ENCODE data around the gene MYO7A. TPM values are rescaled to one million over a fixed set of nuclear protein-coding genes. Genes with fewer than 3 reads are reported as not detected.
A peak's percentile ranks its signal among the peaks of the same experiment; 100 is the strongest.

MYO7A gene
- polyA plus RNA-seq, 3 donors, result 2.7 to 6.1 (median 3.1) TPM

GRCh38 chr11:77108436-77108835 lies 19.6 kb upstream of the MYO7A start:
- no peak for DNase-seq (ENCODE audit: extremely low read depth in 1 of 11, low read depth in 9 of 11, low spot score in 4 of 11)

- no peak for DNase-seq (ENCODE audit: extremely low read depth in 1 of 11, low read depth in 9 of 11, low spot score in 4 of 11)
Observed at GRCh38 chr11:77109236-77110019, 18.6 kb upstream of the MYO7A start.

- no peak for DNase-seq (ENCODE audit: extremely low read depth in 1 of 11, low read depth in 9 of 11, low spot score in 4 of 11)
Observed at GRCh38 chr11:77110836-77111235, 17.2 kb upstream of the MYO7A start.

- DNase-seq (ENCODE audit: extremely low read depth in 1 of 11, low read depth in 9 of 11, low spot score in 4 of 11), result no peak
Observed at GRCh38 chr11:77111277-77111676, 16.8 kb upstream of the MYO7A start.

GRCh38 chr11:77111946-77112345 lies 16.1 kb upstream of the MYO7A start:
- DNase-seq (ENCODE audit: extremely low read depth in 1 of 11, low read depth in 9 of 11, low spot score in 4 of 11), result no peak

GRCh38 chr11:77112641-77113381 lies 15.2 kb upstream of the MYO7A start:
- no peak for DNase-seq (ENCODE audit: extremely low read depth in 1 of 11, low read depth in 9 of 11, low spot score in 4 of 11)

- peak in 1 of 11 donors; percentile 9 for DNase-seq (ENCODE audit: extremely low read depth in 1 of 11, low read depth in 9 of 11, low spot score in 4 of 11)
Observed at GRCh38 chr11:77113382-77114088, 14.5 kb upstream of the MYO7A start.

- no peak for DNase-seq (ENCODE audit: extremely low read depth in 1 of 11, low read depth in 9 of 11, low spot score in 4 of 11)
Observed at GRCh38 chr11:77114089-77114463, 14.0 kb upstream of the MYO7A start.

- no peak for DNase-seq (ENCODE audit: extremely low read depth in 1 of 11, low read depth in 9 of 11, low spot score in 4 of 11)
Observed at GRCh38 chr11:77115181-77115611, 12.8 kb upstream of the MYO7A start.

- no peak for DNase-seq (ENCODE audit: extremely low read depth in 1 of 11, low read depth in 9 of 11, low spot score in 4 of 11)
Observed at GRCh38 chr11:77115956-77116355, 12.1 kb upstream of the MYO7A start.

GRCh38 chr11:77117492-77117891 lies 10.6 kb upstream of the MYO7A start:
- no peak for DNase-seq (ENCODE audit: extremely low read depth in 1 of 11, low read depth in 9 of 11, low spot score in 4 of 11)

- DNase-seq (ENCODE audit: extremely low read depth in 1 of 11, low read depth in 9 of 11, low spot score in 4 of 11), result no peak
Observed at GRCh38 chr11:77118086-77118485, 10.0 kb upstream of the MYO7A start.

- no peak for DNase-seq (ENCODE audit: extremely low read depth in 1 of 11, low read depth in 9 of 11, low spot score in 4 of 11)
Observed at GRCh38 chr11:77118971-77119370, 9.1 kb upstream of the MYO7A start.

- no peak for DNase-seq (ENCODE audit: extremely low read depth in 1 of 11, low read depth in 9 of 11, low spot score in 4 of 11)
Observed at GRCh38 chr11:77119531-77119936, 8.5 kb upstream of the MYO7A start.

- DNase-seq (ENCODE audit: extremely low read depth in 1 of 11, low read depth in 9 of 11, low spot score in 4 of 11), result no peak
Observed at GRCh38 chr11:77120571-77120970, 7.5 kb upstream of the MYO7A start.

GRCh38 chr11:77121096-77121640 lies 6.9 kb upstream of the MYO7A start:
- DNase-seq (ENCODE audit: extremely low read depth in 1 of 11, low read depth in 9 of 11, low spot score in 4 of 11), result no peak

GRCh38 chr11:77121876-77122575 lies 6.0 kb upstream of the MYO7A start:
- no peak for DNase-seq (ENCODE audit: extremely low read depth in 1 of 11, low read depth in 9 of 11, low spot score in 4 of 11)

GRCh38 chr11:77122576-77123212 lies 5.4 kb upstream of the MYO7A start:
- no peak for DNase-seq (ENCODE audit: extremely low read depth in 1 of 11, low read depth in 9 of 11, low spot score in 4 of 11)

- no peak for DNase-seq (ENCODE audit: extremely low read depth in 1 of 11, low read depth in 9 of 11, low spot score in 4 of 11)
Observed at GRCh38 chr11:77123591-77123990, 4.5 kb upstream of the MYO7A start.
